Heart left ventricle (tissue), 13 donors: ENCODE results near the gene ATXN1.

Experiments
- CTCF ChIP-seq, 12 donors: fragments of 200-600 bp; sonication (generic) in 4 of 12; IDR thresholded peaks; one replicate each; pipeline versions ENCODE4 v1.5.0 to v1.8.0; 2018 to 2022; ENCODE audit warnings: antibody characterized with exemption in 12 of 12, mild to moderate bottlenecking in 5 of 12
- POLR2A ChIP-seq, 2 donors: fragments of 450-650 bp; IDR thresholded peaks; one replicate each; pipeline ENCODE4 v1.6.1; 2017; ENCODE audit warnings: antibody characterized with exemption in 2 of 2, mild to moderate bottlenecking in 2 of 2, moderate library complexity in 2 of 2
- donor health status: ischemic (EF 13 %, LVEDD 7.1; RV severe dilation, severe dysfunction).
- donor health status: DM: no; HTN: yes; CAD: no.
- donor health status: DM: no; HTN: no; CAD: no.
- donor health status: ischemic (EF 25% LVEDD 6.9; RV normal size, moderate dysfunction).
- donor health status: ischemic (EF 25% LVEDD 5.7; RV mildly dilated, moderate dysfunction).
- donor health status: ischemic (EF 35%, LVEDD 5.7; RV mildly dilated, moderate dysfunction).
- donor health status: nonischemic (EF 11% LVEDD 7.7; RV severe dilation, severe dysfunction).
- donor health status: DM: yes; HTN: yes; CAD: no.
- donor health status: PGD.
- donor health status: ischemic (EF 29% LVEDD 5.4; RV normal size, mild dysfunction).
- donor health status: nonischemic (EF 23%, LVEDD 6.1; RV moderate dilation, normal function).

DNA sequence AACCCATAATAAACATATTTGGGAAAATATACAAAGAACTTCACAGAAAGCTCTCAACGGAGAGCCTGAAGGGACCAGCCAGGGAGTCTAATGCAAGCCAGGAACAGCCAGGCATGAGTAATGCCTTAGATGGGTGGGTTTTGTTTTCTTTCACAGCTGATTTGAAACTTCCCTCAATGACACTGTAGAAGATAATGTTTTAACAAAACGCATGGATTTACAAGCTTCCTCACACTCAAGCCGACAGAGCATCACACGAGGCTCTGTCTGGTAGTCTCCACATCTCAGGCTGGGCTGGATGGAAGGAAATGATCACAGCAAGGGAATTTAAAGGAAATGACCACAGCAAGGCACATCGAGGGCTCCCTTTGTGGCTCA lies 409.0 kb downstream of the ATXN1 start:
- no peak for TF ChIP-seq POLR2A (IDR thresholded peaks at IDR 0.05)
- no peak for TF ChIP-seq CTCF (IDR thresholded peaks at IDR 0.05)
